Adrenal gland (tissue), 5 donors: ENCODE measurements around the gene ZNF277.

Experiments
- CTCF ChIP-seq, 6 experiments: fragments of 450-650 bp in 4 of 6; fragments of 200-600 bp in 2 of 6; sonication (generic) in 1 of 6; IDR thresholded peaks; 1 replicate in 5 of 6; 2 replicates in 1 of 6; pipeline versions ENCODE4 v1.5.1 to v1.8.0; 2016 to 2021; ENCODE audit warnings: antibody characterized with exemption in 6 of 6, mild to moderate bottlenecking in 2 of 6, moderate library complexity in 1 of 6
- POLR2A ChIP-seq, 2 donors: fragments of 450-650 bp; IDR thresholded peaks; one replicate each; pipeline ENCODE4 v1.6.1; 2017; ENCODE audit warnings: antibody characterized with exemption in 2 of 2, mild to moderate bottlenecking in 2 of 2, moderate library complexity in 1 of 2
- donor health status: DM: no; HTN: no; CAD: no.

- TF ChIP-seq CTCF (IDR thresholded peaks at IDR 0.05) = no peak
- no peak for TF ChIP-seq POLR2A (IDR thresholded peaks at IDR 0.05)
These were observed 10.8 kb upstream of the ZNF277 start for GRCh38 chr7:112195717-112196116.
